GM18519 (cell line): ENCODE measurements around the gene TMEM238.

Source experiments
- ATAC-seq: cut with Tn5 transposase; IDR thresholded peaks from one replicate; pipeline ENCODE4 v1.9.1; 2021; ENCODE audit warnings: mild to moderate bottlenecking, moderate library complexity; ENCODE audit not compliant: unreplicated experiment, low FRiP score

The TMEM238 gene

DNA sequence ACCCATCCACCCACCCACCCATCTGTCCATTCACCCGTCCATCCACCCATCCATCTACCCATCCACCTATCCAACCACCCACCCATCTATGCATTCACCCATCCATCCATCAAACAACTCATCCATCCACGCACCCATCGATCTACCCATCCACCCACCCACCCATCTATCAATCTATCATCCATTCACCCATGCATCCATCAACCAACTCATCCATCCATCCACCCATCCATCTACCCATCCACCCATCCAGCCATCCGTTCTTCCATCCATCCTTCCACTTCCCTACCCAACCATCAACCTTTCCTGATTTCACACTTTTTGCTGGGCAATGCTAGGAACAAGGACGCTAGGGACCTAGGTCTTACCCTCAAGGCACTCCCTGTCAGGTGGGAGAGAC, 2.1 kb downstream of the TMEM238 start:
- no peak for ATAC-seq

DNA sequence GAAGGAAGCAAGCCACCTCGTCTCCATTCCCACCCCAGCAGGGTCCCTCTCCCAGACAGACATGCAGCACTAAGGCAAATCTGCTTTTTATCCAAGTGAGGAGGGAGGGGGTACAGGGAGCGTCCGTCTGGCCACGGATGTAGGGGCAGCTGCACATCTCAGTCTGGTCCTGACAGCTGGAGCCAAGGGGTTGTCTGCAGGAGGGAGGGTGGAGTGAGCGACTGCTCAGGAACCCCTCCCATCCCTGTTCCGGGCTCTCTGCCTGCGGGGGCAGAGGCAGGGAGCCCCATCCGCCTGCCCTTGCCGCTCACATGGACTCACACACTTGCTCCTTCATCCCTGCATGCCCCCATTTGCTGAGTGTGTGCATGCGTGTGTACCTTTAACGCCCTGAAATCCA, 4.9 kb downstream of the TMEM238 start:
- ATAC-seq = no peak

DNA sequence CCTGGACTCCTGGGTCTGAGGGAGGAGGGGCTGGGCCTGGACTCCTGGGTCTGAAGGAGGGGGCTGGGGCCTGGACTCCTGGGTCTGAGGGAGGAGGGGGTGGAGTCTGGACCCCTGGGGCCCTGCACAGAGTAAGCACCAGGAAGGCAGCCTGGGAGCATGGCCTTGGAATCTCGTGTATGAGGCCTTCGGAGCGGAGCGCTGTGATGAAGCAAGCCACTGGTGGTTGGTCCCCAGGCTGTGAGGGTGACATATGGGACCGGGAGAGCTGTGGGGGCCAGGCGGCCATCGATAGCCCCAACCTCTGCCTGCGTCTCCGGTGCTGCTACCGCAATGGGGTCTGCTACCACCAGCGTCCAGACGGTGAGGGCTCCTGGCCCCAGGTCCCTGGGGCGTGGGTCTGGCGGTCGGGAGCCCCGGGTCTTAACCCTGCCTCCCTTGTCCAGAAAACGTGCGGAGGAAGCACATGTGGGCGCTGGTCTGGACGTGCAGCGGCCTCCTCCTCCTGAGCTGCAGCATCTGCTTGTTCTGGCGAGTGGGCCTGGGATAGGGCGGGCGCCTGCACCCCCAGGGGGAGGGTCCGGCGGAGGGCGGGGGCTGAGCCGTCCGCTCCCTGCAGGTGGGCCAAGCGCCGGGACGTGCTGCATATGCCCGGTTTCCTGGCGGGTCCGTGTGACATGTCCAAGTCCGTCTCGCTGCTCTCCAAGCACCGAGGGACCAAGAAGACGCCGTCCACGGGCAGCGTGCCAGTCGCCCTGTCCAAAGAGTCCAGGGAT, 6.5 kb downstream of the TMEM238 start:
- ATAC-seq = no peak

DNA sequence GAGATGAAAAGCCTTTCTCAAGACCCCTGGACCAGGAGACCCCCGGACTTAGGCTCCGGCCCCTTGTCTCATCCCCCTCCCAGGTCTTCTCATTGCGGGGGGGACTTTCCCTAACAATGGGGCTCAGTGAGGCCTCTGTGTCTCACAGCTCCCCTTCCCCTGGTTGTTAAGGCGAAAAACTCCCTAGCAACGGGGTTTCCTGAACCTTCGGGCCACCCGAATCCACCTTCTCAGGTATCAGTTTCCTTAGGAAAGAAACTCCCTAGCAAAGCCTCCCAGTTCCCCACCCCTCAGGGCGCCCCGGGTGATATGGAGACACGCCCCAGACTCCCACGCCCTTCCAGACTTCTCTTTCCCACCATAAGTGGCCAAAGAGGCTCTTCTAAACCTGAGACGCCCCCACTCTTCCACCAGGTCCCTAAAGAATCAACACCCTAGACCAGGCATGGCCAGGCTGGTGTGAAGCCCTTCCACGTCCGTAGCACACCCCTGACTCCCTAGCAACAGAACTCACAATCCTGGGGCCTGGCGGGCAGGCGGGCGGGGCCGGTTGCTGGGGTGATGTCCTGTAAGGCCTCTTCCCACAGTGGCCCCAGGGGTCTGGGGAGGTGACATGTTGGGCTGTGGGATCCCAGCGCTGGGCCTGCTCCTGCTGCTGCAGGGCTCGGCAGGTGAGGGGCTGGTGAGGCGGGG, 7.7 kb downstream of the TMEM238 start, which contains the start of gene TMEM190:
TMEM190 (plus strand) TSS at position 586 of the 693 bp plus-strand sequence; CDS start at position 614, 28 bp downstream.
- ATAC-seq = no peak

DNA sequence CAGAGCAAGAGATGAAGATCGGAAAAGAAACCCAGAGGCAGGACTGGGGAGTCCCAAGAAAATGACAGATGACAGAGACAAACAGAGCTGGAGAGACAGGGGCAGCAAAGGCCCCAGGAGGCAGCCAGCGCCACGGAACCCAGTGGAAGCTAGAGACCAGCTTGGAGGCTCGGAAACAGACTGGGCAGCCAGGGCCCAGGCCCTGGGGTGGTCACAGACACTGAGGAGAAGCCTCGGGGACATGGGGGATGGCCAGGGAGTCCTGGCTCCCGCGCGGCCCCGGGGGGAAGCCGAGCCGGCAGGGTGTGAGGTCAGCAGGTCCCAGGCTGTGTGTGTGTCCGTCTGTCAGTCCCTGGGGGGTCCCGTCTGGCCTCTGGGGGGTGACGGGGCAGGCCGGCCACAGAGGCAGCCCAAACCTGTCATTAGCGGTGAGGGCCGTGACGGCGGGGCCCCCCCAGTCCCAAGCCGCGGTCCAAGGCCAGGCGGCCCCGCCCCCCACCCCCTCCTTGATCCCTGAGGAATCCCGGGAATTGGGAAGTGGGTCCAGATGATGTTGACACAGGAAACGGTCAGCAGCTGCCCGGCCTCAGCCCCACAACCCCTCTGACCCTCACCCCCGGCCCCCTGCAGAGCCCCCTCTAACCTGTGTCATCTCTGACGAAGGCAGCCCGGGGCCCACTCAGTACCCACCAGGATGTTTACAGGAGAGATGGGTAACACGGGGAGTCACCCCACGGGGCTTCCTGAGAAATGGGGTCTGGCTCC, 9.9 kb downstream of the TMEM238 start:
- no peak for ATAC-seq

DNA sequence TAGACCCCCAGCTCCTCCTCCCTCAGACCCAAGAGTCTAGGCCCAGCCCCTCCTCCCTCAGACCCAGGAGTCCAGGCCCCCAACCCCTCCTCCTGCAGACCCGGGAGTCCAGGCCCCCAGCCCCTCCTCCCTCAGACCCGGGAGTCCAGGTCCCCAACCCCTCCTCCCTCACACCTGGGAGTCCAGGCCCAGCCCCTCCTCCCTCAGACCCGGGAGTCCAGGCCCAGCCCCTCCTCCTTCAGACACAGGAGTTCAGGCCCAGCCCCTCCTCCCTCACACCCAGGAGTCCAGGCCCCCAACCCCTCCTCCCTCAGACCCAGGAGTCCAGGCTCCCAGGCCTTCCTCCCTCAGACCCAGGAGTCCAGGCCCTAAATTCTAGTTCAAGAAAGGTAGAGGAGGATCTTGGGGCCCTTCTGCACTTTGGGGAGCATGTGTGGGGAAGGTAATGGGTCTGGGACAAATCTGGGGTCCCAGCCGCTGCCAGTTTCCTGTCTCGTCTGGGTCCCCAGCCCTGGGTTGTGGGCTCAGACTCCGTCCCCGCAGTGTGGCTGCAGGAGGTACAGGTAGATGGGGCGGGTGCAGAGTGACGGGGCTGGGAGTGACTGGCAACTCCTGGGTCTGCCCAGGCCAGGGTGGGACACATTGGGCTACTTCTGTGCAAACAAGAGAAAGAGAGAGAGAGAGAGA, 10.6 kb downstream of the TMEM238 start:
- ATAC-seq = no peak

DNA sequence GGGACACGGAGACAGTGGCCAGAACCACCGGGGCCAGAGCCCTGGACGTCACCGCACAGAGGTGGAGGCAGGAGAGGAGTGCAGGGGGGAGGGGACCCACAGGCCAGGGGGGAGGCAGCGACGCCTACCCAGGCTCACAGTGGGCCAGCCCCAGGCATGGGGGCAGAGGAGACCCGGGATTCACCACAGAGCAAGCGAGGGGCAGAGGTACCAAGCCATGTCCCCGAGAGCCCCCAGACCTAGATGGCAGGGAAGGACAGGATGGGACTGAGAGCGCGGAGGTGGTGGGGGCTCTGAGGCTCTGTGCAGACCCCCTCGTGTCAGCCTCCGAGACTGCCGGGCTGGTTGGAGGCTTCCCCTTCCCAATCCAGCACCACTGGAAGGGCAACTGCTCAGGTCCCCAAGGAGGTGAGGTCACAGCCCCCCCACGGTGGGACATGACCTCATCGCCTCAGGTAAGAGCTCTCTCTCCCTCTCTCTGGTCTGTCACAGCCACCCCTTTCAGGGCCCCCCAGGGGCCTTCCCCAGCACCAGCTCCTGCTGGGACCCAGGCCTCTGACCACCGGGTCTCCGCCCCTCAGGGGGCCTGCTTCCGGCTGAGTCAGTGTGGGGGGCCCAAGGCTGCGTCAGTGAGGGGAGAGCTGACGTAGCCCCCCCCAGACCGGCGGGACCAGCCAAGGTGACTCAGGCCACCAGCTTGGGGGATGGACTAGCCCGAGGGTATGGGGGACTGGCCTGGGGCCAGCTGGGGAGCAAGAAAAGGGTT, 11.6 kb downstream of the TMEM238 start:
- ATAC-seq = no peak

DNA sequence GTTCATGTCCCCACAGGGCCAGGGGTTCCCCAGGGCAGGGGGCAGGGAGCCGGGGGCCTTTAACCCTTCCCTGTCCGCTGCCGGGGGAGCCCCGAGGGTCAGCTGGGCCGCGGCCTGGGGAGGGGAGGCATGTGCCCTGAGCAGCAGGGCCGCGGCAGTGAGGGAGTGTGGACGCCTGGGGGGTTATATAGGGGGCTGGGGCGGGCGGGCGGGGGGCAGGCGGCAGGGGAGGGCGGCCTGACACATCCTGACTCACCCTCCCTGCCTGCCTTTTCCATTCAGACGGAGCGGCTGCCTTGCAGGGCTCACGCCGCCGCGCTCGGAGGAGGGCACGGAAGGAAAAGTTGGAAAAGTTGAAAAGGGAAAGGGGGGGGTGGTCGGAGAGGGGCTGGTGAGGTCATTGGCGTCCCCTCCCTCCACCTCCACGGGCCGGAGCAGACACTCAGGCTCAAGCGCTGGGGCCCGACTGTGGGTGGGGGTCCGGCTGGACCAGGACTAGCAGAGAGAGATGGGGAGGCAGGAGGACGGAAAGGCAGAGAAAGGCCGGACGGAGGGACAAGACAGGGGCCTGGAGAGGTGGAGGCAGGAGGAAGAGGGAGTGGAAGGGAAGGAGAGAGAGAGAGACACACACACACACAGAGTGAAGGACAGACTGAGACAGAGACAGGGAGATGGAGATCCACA, 13.6 kb downstream of the TMEM238 start, which contains the start of gene IL11:
IL11 (minus strand) TSS at position 159 of the 684 bp plus-strand sequence; CDS start at position 6, 153 bp downstream.
- ATAC-seq = no peak

DNA sequence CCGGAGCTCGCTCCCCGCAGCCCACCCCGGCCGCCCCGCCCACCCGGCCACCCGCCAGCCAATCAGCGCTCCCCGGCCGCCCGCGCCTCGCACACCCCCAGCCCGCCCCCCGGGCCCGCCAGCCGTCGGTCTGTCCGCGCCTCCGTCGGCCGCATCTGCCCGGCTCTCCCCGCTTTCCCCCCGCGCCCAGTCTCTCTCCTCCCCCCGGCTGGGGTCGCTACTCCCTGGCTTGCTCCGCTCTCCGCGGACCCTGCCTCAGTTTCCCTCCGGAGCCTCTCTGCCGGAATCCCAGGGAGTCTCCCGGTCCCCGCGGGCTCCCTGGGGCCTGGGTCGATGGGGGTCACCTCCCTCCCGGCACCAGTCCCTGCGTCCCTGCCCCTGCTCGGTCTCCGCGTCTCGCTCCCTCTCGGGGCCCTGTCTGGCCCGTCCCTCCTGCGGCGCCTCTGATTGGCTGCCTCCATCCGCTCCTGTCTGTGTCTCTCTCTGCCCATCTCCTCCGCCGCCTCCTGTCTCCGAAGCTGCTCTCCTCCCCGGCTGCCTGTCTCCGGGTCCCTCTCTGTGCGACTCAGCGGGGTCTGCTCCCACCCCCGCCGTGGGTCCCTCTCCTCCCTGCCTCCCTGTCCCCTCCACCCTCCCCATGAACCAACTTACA, 14.3 kb downstream of the TMEM238 start:
- ATAC-seq = no peak

DNA sequence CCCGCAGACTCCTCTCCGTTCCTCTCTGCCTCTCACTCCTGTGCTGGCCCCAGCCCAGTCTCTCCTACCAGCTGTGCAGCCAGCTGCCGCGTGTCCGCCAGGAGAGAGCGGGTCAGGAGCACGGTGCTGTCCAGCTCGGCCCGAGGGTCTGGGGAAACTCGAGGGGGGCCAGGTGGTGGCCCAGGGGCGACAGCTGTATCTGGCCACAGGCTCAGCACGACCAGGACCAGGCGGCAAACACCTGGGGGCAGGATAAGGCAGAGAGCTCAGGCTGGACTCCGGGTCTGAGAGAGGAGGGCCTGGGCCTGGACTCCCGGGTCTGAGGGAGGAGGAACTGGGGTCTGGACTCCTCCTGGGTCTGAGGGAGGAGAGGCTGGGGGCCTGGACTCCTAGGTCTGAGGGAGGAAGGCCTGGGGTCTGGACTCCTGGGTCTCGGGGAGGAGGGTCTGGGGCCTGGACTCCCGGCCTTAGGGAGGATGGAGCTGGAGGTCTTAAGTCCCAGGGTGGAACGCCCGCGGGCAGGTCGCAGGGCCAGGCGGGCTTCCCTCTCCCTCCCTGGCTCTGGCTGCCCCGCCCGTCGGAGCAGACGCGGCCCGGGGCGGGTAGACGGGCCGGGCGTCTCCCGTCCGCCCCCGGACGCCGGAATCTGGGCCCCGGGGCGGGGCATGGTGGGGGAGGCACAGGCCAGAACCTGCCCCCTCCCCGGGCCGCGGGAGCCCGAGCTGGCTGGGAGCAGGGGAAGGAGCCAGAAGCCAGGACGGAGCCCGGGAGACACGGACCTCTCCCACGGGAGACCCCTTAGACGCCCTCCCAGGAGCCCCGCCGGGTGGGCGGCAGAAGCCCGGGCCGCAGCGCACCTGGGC, 15.2 kb downstream of the TMEM238 start:
- ATAC-seq = no peak

DNA sequence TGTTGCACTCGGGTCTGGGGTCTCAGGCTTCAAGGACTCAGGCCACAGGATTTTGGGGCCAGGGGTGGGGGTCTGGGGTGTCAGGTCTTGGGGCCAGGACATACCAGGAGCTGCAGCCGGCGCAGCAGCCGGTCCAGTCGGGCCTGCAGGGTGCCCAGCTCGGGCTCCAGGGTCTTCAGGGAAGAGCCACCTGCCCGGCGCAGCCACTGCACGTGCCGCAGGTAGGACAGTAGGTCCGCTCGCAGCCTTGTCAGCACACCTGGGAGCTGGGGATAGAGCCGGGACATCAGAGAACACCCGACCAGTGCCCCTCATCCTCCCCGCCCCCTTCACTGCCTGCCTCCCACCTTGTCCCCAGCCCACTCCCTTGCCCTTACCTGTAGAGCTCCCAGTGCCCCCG, 16.0 kb downstream of the TMEM238 start:
- ATAC-seq = no peak

DNA sequence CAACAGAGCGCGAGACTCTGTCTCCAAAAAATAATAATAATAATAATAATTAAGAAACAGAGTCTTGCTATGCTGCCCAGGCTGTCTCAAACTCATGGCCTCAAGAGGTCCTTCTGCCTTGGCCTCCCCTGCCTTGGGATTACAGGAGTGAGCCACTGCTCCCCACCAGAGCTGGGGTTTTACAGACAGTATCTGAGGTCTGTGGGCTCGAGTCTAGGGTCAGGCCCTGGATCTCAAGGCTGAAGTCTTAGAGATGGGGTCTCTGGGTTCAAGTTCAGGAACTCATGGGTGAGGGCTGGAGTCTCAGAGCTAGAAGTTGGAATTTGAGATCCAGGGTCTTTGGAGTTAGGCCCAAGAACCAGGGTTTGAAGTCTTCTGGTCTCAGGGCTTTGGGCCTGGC, 17.3 kb downstream of the TMEM238 start:
- ATAC-seq = no peak

DNA sequence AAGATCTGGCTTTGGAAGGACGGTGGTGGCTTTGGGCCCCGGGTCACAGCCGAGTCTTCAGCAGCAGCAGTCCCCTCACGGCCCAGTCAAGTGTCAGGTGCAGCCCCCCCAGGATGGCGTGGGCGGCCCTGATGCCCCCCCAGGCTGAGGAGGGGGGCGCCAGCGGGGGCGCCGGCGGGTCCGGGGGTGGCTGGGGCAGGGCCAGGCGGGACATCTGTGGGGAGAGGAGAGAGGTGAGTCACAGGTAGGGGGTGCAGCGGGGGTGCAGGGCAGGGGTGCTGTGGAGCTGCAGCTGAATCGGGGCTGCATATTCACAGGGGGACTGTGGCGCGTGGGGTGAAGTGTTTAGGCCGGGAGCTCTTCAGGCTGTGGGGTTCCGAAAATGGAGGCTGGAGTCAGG, 18.1 kb downstream of the TMEM238 start:
- no peak for ATAC-seq

DNA sequence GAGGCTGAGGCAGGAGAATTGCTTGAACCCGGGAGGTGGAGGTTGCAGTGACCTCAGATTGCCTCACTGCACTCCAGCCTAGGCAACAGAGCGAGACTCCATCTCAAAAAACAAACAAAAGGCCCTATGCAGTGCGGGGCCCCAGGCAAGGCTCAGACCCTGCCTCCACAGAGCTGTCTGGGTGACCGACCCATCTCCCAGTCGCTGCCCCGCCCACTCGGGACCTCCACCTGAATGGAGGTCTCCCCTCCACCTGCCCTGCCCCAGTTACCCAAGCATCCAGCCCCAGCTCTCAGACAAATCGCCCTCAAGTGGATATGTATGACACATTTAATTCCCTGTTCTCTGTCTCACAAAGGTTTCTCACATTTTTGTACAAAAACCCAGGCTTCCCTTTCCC, 18.8 kb downstream of the TMEM238 start:
- no peak for ATAC-seq

DNA sequence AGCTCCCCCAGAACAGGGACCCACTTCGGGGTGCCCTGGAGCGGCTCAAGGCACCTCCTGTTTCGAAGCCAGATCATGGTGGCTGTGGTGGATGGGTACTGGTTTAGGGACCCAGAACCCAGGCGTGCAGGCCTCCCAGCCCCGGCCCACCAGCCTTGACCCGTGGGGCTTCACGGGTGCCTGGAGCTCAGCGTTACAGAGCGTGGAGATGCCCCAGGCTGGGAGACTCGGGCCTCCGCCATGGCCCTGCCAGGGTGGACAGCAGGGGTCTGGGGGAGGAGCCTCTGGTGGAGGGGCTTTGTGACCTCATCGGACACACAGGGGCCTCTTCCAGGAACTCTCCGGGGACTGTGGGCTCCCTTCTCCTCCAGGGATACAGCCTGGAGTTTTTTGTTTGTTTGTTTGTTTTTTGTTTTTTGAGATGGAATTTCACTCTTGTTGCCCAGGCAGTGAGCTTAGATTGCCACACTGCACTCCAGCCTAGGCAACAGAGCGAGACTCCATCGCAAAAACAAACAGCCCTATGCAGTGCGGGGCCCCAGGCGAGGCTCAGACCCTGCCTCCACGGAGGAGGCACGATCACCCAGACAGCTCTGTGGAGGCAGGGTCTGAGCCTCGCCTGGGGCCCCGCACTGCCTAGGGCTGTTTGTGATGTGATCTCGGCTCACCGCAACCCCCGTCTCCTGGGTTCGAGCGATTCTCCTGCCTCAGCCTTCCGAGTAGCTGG, 20.9 kb downstream of the TMEM238 start, which contains the start of gene GARIN5B:
GARIN5B (minus strand) TSS at position 271 of the 727 bp plus-strand sequence; CDS start at position 77, 194 bp downstream.
- ATAC-seq = no peak

DNA sequence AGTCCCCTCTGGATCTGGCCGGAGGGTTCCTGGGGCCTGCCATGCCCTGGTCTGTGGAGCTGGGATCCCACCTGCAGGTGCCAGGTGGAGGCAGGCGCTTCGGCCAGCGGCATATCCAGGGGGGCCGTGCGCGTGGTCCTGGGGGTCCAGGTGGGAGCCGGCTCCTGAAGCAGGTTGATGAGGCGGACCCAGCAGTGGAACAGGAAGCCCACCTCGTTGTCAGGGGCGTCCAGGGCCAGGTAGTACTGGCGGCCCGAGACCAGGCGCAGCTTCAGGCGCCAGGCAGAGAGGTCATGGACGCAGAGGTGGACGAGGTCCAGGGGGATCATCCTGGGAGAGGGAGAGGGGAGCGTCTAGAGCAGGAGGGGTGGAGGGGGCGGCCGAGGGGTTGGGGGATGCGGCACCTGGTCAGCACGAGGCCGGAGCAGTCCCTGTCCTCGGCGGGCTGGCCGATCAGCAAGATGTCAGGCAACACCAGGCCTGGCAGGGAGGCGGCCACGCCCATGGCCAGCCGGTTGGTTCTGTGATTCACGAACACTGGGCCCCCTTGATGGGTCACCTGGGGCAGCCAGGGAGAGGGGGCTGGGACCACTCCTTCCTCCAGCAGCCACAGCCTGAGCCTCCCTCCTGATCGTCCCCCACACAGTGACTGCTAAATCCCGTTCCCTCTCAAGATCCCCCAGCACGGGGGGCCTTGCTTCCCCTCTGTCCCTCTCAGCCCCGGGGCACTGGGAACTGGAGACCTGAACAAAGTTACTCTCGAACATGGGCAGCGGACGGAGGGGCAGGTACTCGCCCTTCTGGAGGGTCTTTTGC, 21.7 kb downstream of the TMEM238 start:
- no peak for ATAC-seq
